Activated T-cell treated with anti-CD3 and anti-CD28 coated beads, Interleukin-2, amount 50 U/mL, for 4 hours (primary cell): ENCODE data around the gene SIGLEC6. TPM values are rescaled to one million over a fixed set of nuclear protein-coding genes. Genes with fewer than 3 reads are reported as not detected.

ENCODE experiments used
- ATAC-seq, 2 donors: fragments of 200-7000 bp; cut with Tn5 transposase; one replicate each; pipeline ENCODE4 v1.10.0; 2021
- DNase-seq: peaks from one replicate; pipeline ENCODE4 v3.0.0-alpha.2; 2020
- H3K27me3 Mint-ChIP-seq: one replicate; pipeline ENCODE4 v1.8.0; 2021; ENCODE audit warnings: low read depth, mixed read lengths
- H3K36me3 Mint-ChIP-seq: one replicate; pipeline ENCODE4 v1.8.0; 2022; ENCODE audit warnings: mixed read lengths; ENCODE audit not compliant: insufficient read depth
- H3K4me1 Mint-ChIP-seq: one replicate; pipeline ENCODE4 v1.8.0; 2021; ENCODE audit warnings: low read depth, mixed read lengths
- H3K4me3 Mint-ChIP-seq: one replicate; pipeline ENCODE4 v1.8.0; 2021; ENCODE audit warnings: mild to moderate bottlenecking, moderate library complexity, mixed read lengths
- H3K9me3 Mint-ChIP-seq: one replicate; pipeline ENCODE4 v1.8.0; 2021; ENCODE audit warnings: mixed read lengths
- total RNA-seq, 3 donors: library from RNA; stranded (reverse); gene quantifications; one replicate each; pipeline ENCODE4 v1.2.1, GENCODE V29; 2021

SIGLEC6 gene
- total RNA-seq, 3 donors from 2014 or later: 0.32 TPM; not detected in 2

DNA sequence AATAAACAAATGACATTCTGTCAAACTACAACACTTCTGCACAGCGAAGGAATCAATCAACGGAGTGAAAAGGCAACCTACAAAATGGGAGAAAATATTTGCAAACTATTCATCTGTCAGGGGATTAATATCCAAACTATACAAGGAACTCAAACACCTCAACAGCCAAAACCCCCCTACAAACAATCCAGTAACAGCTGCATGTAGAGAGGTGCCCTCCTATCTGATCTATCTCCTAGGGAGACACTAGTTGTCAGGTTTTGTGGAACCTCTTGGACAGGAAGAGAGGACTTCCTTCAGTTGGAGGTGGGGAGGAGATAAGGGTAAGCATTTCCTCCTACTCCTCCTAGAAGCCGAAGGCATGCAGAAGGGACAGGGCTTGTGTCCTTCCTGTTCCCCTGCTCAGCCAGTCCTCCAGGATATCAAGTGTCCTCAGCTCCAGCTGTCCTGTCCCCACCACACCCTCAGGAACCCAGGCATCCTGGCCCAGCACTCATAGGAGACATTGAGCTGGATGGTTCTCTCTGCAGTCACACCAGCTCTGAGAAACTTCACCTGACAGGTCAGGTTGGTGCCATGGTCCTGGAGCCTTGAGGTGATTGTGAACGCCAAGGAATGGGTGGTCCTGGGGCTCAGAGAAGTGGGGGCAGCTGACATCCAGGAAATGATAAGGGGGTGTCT is 63.5 kb downstream of the SIGLEC6 start:
- no peaks in the 10 kb centered on the region for H3K36me3 Mint-ChIP-seq
- H3K4me1 Mint-ChIP-seq: peaks cover 32% of the 10 kb centered on the region
- no peak for ATAC-seq
- H3K9me3 Mint-ChIP-seq: no peaks in the 10 kb centered on the region
- peaks cover 16% of the 10 kb centered on the region for H3K27me3 Mint-ChIP-seq
- H3K4me3 Mint-ChIP-seq: no peak overlapping the region
- no peak for DNase-seq

Other genes starting within 250 kb of the SIGLEC6 start
- under 1 TPM in 1 of 3 donors, not detected in 2; 0.08 TPM for gene IGLON5, start 220.0 kb downstream of the SIGLEC6 start, total RNA-seq
- gene VSIG10L, start 189.5 kb downstream of the SIGLEC6 start, total RNA-seq: 1 to 10 TPM; 1.6 to 2.3 (median 1.8) TPM
- gene ETFB, start 165.3 kb downstream of the SIGLEC6 start, total RNA-seq: 10 to 100 TPM; 65.8 to 74.9 (median 73.3) TPM
- gene CLDND2, start 162.7 kb downstream of the SIGLEC6 start, total RNA-seq: 1 to 10 TPM; 3.8 to 6.4 (median 5.3) TPM
- 100 to 1,000 TPM; 146 to 232 (median 153) TPM for gene NKG7, start 159.0 kb downstream of the SIGLEC6 start, total RNA-seq
- under 1 TPM in 2 of 3 donors, not detected in 1; 0.58 to 0.65 TPM for gene LIM2, start 143.7 kb downstream of the SIGLEC6 start, total RNA-seq
- gene C19orf84, start 141.1 kb downstream of the SIGLEC6 start, total RNA-seq: not detected
- under 1 TPM; 0.43 to 0.63 (median 0.53) TPM for gene SIGLEC10, start 114.0 kb downstream of the SIGLEC6 start, total RNA-seq
- gene SIGLEC8, start 73.2 kb downstream of the SIGLEC6 start, total RNA-seq: not detected
- gene CEACAM18, start 53.1 kb downstream of the SIGLEC6 start, total RNA-seq: not detected
- 1 to 10 TPM in 1 of 3 donors, under 1 TPM in 1, not detected in 1; 0.51 to 1.3 TPM for gene SIGLEC12, start 29.9 kb downstream of the SIGLEC6 start, total RNA-seq
- gene ZNF175, start 39.6 kb upstream of the SIGLEC6 start, total RNA-seq: 1 to 10 TPM; 5.3 to 7.5 (median 6.0) TPM
- gene SIGLEC5, start 98.7 kb upstream of the SIGLEC6 start, total RNA-seq: under 1 TPM in 1 of 3 donors, not detected in 2; 0.11 TPM
- not detected for gene SIGLEC14, start 115.2 kb upstream of the SIGLEC6 start, total RNA-seq
- 1 to 10 TPM; 1.6 to 2.3 (median 2.1) TPM for gene SPACA6, start 161.7 kb upstream of the SIGLEC6 start, total RNA-seq
- not detected for gene HAS1, start 192.3 kb upstream of the SIGLEC6 start, total RNA-seq
- not detected for gene FPR1, start 220.2 kb upstream of the SIGLEC6 start, total RNA-seq
- gene FPR2, start 229.5 kb upstream of the SIGLEC6 start, total RNA-seq: not detected